SK-N-SH treated with all-trans-retinoic acid at 6 μM for 48 hours (cell line): ENCODE measurements around the gene TM4SF5.

Source experiments
- ATAC-seq: fragments of 200-7000 bp; cut with Tn5 transposase; 3 replicates; pipeline ENCODE4 v1.9.1; 2020; ENCODE audit warnings: mild to moderate bottlenecking, moderate library complexity
- ARNTL ChIP-seq: fragments of 450-650 bp; formaldehyde crosslinking; IDR thresholded peaks from 2 replicates; pipeline ENCODE4 v1.5.0; 2020; ENCODE audit warnings: low read depth, mild to moderate bottlenecking, moderate library complexity, borderline replicate concordance
- BACH2 ChIP-seq: fragments of 250-450 bp; sonication (Bioruptor Pico); IDR thresholded peaks from 2 replicates; pipeline ENCODE4 v1.9.0; 2021; ENCODE audit warnings: mild to moderate bottlenecking, borderline replicate concordance
- CREB5 ChIP-seq: fragments of 250-450 bp; sonication (Bioruptor Pico); IDR thresholded peaks from 2 replicates; pipeline ENCODE4 v1.5.1; 2020; ENCODE audit warnings: low read depth, mild to moderate bottlenecking, moderate library complexity
- CSDC2 ChIP-seq: fragments of 250-450 bp; sonication (Bioruptor Pico); IDR thresholded peaks from 2 replicates; pipeline ENCODE4 v1.5.0; 2020; ENCODE audit warnings: mild to moderate bottlenecking, moderate library complexity
- GLIS3 ChIP-seq: fragments of 250-450 bp; sonication (Bioruptor Pico); IDR thresholded peaks from 2 replicates; pipeline ENCODE4 v1.5.0; 2020; ENCODE audit warnings: mild to moderate bottlenecking, moderate library complexity
- ISL1 ChIP-seq: fragments of 250-450 bp; sonication (Bioruptor Pico); IDR thresholded peaks from 2 replicates; pipeline ENCODE4 v2.1.2; 2022; ENCODE audit warnings: mild to moderate bottlenecking, moderate library complexity
- OSR1 ChIP-seq: fragments of 250-450 bp; sonication (Bioruptor Pico); IDR thresholded peaks from 2 replicates; pipeline ENCODE4 v1.8.0; 2022; ENCODE audit warnings: moderate library complexity, mild to moderate bottlenecking, inconsistent platforms
- PATZ1 ChIP-seq: fragments of 250-450 bp; sonication (Bioruptor Pico); IDR thresholded peaks from 2 replicates; pipeline ENCODE4 v1.8.0; 2020; ENCODE audit warnings: mild to moderate bottlenecking, moderate library complexity, borderline replicate concordance
- PPARA ChIP-seq: fragments of 250-450 bp; sonication (Bioruptor Pico); IDR thresholded peaks from 2 replicates; pipeline ENCODE4 v1.5.0; 2020; ENCODE audit warnings: mild to moderate bottlenecking, borderline replicate concordance
- RARB ChIP-seq: fragments of 250-450 bp; sonication (Bioruptor Pico); IDR thresholded peaks from 2 replicates; pipeline ENCODE4 v1.8.0; 2021; ENCODE audit warnings: mild to moderate bottlenecking, moderate library complexity
- TCF4 ChIP-seq: fragments of 250-450 bp; sonication (Bioruptor Pico); IDR thresholded peaks from 2 replicates; pipeline ENCODE4 v1.8.0; 2021; ENCODE audit warnings: mild to moderate bottlenecking, moderate library complexity, borderline replicate concordance
- TOX ChIP-seq: fragments of 250-450 bp; sonication (Bioruptor Pico); IDR thresholded peaks from 2 replicates; pipeline ENCODE4 v1.8.0; 2021; ENCODE audit warnings: mild to moderate bottlenecking, moderate library complexity, borderline replicate concordance
- ZC3H10 ChIP-seq: fragments of 250-450 bp; sonication (Bioruptor Pico); IDR thresholded peaks from 2 replicates; pipeline ENCODE4 v1.5.1; 2021; ENCODE audit warnings: mild to moderate bottlenecking, moderate library complexity
- ZFP3 ChIP-seq: fragments of 250-450 bp; sonication (Bioruptor Pico); IDR thresholded peaks from 2 replicates; pipeline ENCODE4 v1.5.0; 2020; ENCODE audit warnings: mild to moderate bottlenecking, moderate library complexity
- ZFP30 ChIP-seq: fragments of 450-650 bp; formaldehyde crosslinking; IDR thresholded peaks from 2 replicates; pipeline ENCODE4 v1.5.0; 2022; ENCODE audit warnings: mild to moderate bottlenecking, moderate library complexity
- ZNF565 ChIP-seq: fragments of 450-650 bp; formaldehyde crosslinking; conservative IDR thresholded peaks from 2 replicates; pipeline ENCODE4 v1.5.0; 2020; ENCODE audit warnings: low read depth, mild to moderate bottlenecking, moderate library complexity
- ZNF70 ChIP-seq: fragments of 450-650 bp; formaldehyde crosslinking; IDR thresholded peaks from 2 replicates; pipeline ENCODE4 v1.5.0; 2020; ENCODE audit warnings: mild to moderate bottlenecking, moderate library complexity
- ZNF8 ChIP-seq: fragments of 450-650 bp; formaldehyde crosslinking; IDR thresholded peaks from 2 replicates; pipeline ENCODE4 v1.5.0; 2020; ENCODE audit warnings: mild to moderate bottlenecking, moderate library complexity
- TF ChIP-seq, protein P1 (sequence below): fragments of 250-450 bp; sonication (Bioruptor Pico); IDR thresholded peaks from 2 replicates; pipeline ENCODE4 v1.8.0; 2021; ENCODE audit warnings: low read depth, mild to moderate bottlenecking, moderate library complexity, borderline replicate concordance
- TF ChIP-seq, protein P2 (sequence below): fragments of 250-450 bp; sonication (Bioruptor Pico); IDR thresholded peaks from 2 replicates; pipeline ENCODE4 v1.5.1; 2021; ENCODE audit warnings: mild to moderate bottlenecking, moderate library complexity
- TF ChIP-seq, protein P3 (sequence below): fragments of 250-450 bp; sonication (Bioruptor Pico); IDR thresholded peaks from 2 replicates; pipeline ENCODE4 v1.5.0; 2020; ENCODE audit warnings: mild to moderate bottlenecking, moderate library complexity

The TM4SF5 gene

DNA sequence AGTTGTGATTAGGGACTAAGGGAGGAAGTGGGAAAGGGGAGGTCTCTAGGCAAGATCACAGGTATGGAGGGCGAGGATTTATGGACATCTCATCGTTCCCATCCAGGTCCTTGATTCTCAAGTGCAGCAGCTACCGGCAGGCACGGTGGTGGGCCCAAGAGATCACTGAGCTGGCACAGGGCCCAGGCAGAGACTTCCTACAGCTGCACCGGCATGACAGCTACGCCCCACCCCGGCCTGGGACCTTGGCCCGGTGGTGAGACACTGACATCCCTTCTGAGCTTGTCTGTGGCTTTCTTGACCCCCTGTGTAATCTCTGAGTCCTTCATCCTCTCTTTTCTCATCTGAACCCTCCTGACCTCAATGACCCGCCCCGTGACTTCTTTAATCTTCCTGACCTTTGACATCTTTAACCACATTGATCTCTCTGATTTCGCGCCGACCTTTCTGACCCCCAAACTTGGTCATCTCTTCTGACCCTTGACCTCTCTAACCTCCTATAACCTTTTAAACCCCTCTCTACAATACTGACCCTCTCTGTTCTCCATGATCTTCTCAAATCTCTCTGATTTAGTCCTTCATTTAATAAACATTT is 39.1 kb downstream of the TM4SF5 start (continued):
- TF ChIP-seq, protein P1, sequence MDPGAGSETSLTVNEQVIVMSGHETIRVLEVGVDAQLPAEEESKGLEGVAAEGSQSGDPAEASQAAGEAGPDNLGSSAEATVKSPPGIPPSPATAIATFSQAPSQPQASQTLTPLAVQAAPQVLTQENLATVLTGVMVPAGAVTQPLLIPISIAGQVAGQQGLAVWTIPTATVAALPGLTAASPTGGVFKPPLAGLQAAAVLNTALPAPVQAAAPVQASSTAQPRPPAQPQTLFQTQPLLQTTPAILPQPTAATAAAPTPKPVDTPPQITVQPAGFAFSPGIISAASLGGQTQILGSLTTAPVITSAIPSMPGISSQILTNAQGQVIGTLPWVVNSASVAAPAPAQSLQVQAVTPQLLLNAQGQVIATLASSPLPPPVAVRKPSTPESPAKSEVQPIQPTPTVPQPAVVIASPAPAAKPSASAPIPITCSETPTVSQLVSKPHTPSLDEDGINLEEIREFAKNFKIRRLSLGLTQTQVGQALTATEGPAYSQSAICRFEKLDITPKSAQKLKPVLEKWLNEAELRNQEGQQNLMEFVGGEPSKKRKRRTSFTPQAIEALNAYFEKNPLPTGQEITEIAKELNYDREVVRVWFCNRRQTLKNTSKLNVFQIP (CRISPR knock-in tag) = no peak

DNA sequence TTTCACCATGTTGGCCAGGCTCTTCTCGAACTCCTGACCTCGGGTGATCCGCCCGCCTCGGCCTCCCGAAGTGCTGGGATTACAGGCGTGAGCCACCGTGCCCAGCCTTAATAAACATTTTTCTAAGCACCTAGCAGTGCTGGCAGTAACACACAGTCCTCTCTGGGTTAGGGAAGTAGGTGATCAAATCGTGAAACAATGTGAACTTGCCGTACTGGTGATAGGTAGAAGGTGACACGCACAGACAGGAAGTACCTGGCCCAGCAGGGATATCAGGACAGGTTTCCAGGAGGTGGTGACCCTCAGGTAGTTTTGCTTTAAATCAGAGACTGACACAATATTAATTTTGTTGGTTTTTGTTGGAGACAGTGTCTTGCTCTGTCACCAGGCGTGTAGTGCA is 39.8 kb downstream of the TM4SF5 start:
- no peak for TF ChIP-seq TCF4 (CRISPR knock-in tag)
- TF ChIP-seq, protein P1 (CRISPR knock-in tag) = no peak
- no peak for TF ChIP-seq ZC3H10 (CRISPR knock-in tag)
- ATAC-seq = no peak

- ATAC-seq = no peak
- no peak for TF ChIP-seq CREB5 (CRISPR knock-in tag)
- no peak for TF ChIP-seq ARNTL (CRISPR knock-in tag)
- TF ChIP-seq GLIS3 (CRISPR knock-in tag) = no peak
- no peak for TF ChIP-seq TOX
Measured at GRCh38 chr17:4812690-4813089, 41.0 kb downstream of the TM4SF5 start.

DNA sequence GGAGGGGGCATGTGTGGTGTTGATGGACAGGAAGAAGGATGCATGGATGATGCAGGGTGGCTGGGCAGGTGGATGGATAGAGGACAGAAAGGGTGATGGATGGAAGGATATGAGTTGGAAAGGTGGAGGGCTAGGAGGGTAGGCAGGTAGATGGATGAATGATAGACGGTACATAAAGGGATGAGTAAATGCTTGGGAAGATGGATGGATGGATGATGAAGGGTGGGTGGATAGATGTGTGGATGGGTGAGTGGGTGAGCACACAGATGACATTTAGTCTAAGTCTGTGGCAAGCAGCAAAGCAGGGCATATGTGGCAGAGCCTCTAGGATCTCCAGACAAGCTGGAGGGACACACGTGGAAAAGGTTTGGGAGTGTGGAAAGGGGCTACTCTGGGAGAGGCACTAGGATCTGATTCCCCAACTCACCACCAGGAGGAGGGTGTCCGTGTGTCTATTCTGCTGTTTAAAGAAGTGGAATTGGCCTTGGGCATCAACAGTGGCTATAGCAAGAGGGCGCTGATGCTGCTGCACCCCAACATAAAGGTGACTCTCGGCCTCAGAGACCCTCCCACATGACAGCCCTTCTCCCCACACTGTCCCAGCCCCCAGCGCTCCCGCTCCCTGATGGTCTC is 43.5 kb downstream of the TM4SF5 start:
- TF ChIP-seq TCF4 (CRISPR knock-in tag) (no peak), PPARA (CRISPR knock-in tag) (no peak), ZNF8 (CRISPR knock-in tag) (no peak), ZFP3 (CRISPR knock-in tag) (no peak), ZNF565 (CRISPR knock-in tag) (no peak), ZNF70 (CRISPR knock-in tag) (no peak), ZFP30 (CRISPR knock-in tag) (no peak), CREB5 (CRISPR knock-in tag) (no peak), OSR1 (CRISPR knock-in tag) (no peak), BACH2 (CRISPR knock-in tag) (no peak), PATZ1 (CRISPR knock-in tag) (no peak), ZC3H10 (CRISPR knock-in tag) (no peak), CSDC2 (CRISPR knock-in tag) (no peak), ISL1 (CRISPR knock-in tag) (no peak), ARNTL (CRISPR knock-in tag) (no peak), RARB (CRISPR knock-in tag) (no peak)
- TF ChIP-seq, protein P2, sequence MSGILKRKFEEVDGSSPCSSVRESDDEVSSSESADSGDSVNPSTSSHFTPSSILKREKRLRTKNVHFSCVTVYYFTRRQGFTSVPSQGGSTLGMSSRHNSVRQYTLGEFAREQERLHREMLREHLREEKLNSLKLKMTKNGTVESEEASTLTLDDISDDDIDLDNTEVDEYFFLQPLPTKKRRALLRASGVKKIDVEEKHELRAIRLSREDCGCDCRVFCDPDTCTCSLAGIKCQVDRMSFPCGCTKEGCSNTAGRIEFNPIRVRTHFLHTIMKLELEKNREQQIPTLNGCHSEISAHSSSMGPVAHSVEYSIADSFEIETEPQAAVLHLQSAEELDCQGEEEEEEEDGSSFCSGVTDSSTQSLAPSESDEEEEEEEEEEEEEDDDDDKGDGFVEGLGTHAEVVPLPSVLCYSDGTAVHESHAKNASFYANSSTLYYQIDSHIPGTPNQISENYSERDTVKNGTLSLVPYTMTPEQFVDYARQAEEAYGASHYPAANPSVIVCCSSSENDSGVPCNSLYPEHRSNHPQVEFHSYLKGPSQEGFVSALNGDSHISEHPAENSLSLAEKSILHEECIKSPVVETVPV = no peak
- TF ChIP-seq, protein P3, sequence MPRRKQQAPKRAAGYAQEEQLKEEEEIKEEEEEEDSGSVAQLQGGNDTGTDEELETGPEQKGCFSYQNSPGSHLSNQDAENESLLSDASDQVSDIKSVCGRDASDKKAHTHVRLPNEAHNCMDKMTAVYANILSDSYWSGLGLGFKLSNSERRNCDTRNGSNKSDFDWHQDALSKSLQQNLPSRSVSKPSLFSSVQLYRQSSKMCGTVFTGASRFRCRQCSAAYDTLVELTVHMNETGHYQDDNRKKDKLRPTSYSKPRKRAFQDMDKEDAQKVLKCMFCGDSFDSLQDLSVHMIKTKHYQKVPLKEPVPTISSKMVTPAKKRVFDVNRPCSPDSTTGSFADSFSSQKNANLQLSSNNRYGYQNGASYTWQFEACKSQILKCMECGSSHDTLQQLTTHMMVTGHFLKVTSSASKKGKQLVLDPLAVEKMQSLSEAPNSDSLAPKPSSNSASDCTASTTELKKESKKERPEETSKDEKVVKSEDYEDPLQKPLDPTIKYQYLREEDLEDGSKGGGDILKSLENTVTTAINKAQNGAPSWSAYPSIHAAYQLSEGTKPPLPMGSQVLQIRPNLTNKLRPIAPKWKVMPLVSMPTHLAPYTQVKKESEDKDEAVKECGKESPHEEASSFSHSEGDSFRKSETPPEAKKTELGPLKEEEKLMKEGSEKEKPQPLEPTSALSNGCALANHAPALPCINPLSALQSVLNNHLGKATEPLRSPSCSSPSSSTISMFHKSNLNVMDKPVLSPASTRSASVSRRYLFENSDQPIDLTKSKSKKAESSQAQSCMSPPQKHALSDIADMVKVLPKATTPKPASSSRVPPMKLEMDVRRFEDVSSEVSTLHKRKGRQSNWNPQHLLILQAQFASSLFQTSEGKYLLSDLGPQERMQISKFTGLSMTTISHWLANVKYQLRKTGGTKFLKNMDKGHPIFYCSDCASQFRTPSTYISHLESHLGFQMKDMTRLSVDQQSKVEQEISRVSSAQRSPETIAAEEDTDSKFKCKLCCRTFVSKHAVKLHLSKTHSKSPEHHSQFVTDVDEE (CRISPR knock-in tag) = no peak
- TF ChIP-seq, protein P1 (CRISPR knock-in tag) = no peak
- peak; percentile 57 for ATAC-seq
